ENCODE data around the gene ACSL1.

Gene ACSL1, protein sequence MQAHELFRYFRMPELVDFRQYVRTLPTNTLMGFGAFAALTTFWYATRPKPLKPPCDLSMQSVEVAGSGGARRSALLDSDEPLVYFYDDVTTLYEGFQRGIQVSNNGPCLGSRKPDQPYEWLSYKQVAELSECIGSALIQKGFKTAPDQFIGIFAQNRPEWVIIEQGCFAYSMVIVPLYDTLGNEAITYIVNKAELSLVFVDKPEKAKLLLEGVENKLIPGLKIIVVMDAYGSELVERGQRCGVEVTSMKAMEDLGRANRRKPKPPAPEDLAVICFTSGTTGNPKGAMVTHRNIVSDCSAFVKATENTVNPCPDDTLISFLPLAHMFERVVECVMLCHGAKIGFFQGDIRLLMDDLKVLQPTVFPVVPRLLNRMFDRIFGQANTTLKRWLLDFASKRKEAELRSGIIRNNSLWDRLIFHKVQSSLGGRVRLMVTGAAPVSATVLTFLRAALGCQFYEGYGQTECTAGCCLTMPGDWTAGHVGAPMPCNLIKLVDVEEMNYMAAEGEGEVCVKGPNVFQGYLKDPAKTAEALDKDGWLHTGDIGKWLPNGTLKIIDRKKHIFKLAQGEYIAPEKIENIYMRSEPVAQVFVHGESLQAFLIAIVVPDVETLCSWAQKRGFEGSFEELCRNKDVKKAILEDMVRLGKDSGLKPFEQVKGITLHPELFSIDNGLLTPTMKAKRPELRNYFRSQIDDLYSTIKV

GRCh38 chr4:184825896-184826690 is at the start of gene ACSL1:
Gene ACSL1 (minus strand): TSS chr4:184825968. CDS start chr4:184803514, 22,454 bp downstream.
- DNase-seq = peak; percentile 82

DNA sequence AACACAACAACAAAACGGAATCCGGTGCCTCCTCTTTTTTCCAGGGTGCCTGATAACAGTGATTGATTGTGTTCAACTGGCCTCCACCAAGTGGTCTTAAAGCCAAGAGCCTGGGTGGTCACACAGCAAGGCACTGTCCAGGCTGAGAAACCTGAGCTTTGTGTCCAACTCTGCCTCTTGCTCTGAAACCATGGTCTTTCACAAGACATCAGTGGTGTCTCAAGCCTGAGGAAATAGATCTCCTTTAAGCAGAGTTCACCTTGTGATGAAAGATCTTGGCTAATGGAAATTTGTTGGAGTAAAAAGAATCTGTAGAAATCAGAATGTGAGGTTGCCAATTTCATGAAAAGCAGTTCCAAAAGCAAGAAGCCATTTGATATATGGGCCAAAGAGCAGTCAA is 47.3 kb upstream of the ACSL1 start:
- DNase-seq = no peak

- DNase-seq = no peak
Measured at GRCh38 chr4:184870718-184871117, 45.0 kb upstream of the ACSL1 start.

GRCh38 chr4:184868623-184869022 is 42.9 kb upstream of the ACSL1 start:
- DNase-seq = no peak

- no peak for DNase-seq
Measured at GRCh38 chr4:184863916-184864315, 38.1 kb upstream of the ACSL1 start.

DNA sequence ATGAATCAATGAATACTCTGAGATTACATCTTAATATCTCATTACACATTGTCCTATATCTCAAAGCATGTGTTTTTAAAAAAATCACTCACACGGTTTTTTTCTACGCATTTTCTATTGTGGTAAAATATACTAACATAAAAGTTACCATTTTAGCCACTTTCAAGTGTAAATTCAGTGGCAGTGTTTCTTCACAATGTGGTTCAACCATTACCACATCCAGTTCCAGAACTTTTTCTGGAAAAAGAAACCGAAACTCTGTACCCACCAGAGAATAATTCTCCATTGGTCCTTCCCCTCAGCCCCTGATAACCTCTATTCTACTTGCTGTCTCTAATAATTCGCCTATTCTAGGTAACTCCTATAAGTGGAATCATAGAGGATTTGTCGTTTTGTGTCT is 35.3 kb upstream of the ACSL1 start:
- peak; percentile 18 for DNase-seq

DNA sequence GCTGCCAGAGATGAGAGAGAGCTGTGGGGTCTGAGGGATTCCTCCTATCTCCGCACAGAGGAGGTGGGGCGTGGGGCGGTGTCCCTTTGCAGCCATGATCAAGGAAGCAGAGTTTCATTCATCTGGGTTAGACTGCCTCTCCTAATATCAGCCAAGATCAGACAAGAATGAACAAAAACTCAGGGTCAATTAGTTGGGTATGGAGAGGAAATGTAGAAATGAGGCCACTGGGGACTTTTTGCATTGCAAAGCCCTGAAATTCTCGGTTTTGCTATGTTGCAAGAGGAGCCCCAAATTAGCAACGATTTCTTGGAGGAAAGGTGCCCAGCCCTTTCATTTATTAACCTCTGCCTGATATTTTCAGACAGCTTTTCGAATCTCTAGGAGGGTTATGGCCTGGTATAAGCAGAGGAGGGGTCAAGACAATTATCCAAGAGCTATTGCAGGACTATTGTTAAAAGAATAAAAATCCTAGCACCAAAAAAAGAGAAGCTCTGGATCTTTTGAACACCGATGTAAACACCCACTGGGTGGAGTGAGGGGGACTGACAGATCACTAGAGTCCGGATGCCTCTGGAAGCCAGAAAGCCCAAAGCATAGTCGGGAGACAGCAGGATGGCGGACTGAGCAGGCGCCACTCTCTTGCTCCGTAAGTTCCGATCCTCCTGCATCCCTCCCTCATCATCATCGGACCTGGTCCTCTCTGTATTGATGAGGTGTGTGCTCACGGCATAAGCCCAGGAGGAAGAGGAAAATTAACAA is 34.4 kb upstream of the ACSL1 start:
- DNase-seq = peak; percentile 36

GRCh38 chr4:184857441-184858121 is 31.8 kb upstream of the ACSL1 start:
- DNase-seq = no peak

DNA sequence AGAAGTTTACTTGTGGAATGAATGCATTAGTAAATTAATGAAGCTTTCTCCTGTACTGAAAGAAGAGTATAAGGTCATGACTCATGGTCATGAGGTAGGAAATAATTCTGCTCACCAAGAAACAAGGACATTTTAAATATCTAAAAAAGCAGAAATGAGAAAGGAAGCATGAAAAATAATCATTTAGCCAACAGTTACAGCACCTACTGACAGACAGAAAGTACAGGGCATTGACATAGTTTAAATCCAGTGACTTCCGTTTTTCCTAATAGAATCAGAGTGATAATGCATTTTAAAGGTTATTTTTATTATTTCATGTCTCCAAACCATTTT is 30.5 kb upstream of the ACSL1 start:
- no peak for DNase-seq

- peak; percentile 34 for DNase-seq
Measured at GRCh38 chr4:184854673-184855072, 28.9 kb upstream of the ACSL1 start.

DNA sequence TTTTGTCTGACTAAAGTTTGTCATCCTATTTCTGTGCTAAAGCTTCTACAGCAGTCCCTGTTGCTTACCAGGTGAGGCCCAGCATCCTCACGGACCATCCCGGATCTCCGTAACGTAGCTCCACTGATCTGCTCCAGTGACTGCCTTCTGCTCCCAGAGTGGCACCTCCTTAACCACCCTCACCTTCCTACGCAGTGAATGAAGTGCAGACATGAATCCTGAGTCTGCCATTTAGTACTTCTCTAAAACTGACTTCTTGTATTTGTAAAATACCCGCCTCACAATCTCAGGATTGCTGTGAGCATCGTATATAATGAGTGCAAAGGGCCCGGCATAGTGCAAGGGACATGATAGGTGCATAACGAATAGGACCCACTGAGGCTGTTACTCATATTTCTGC is 27.7 kb upstream of the ACSL1 start:
- no peak for DNase-seq

GRCh38 chr4:184851886-184852285 is 26.1 kb upstream of the ACSL1 start:
- DNase-seq = no peak

GRCh38 chr4:184851200-184851541 is 25.4 kb upstream of the ACSL1 start:
- DNase-seq = peak; percentile 66

GRCh38 chr4:184850431-184851199 is 24.8 kb upstream of the ACSL1 start:
- DNase-seq = peak; percentile 41

DNA sequence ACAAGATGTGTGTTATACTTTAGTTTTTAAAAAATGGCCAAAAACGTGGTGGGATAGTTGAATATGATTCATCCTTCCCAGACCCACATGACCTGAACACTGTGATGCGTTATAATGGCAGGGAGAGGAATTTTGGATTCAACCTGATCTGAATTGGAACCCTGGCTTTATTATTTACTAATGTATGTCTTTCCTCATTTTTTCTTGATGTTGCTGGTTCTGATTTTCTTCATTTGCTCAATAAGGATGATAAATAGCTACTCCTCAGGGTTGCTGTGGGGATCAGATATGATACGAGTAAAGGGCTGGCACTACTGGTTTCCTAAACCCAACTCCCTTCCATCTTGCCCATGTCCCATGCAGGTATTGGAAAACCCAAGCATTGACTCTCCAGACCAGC is 24.2 kb upstream of the ACSL1 start:
- no peak for DNase-seq

DNA sequence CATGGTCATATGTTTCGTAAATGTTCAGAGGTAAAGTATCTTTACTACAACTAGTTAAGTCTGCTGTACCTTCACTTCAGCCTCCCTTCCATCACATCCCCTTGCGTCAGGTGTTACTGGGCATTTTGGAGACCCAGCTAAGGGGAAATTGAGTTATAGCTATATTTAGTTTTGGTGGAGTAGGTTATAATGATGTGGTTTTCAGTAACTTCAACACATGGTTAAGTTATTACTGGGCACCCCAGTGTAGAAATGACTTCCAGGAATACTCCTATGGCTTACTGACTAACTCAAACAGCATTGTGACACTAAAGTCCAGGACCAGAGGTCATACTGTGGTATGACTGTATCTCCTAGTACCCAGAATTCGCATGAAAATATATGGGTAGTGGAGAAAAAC is 23.4 kb upstream of the ACSL1 start:
- peak; percentile 70 for DNase-seq

GRCh38 chr4:184848510-184848909 is 22.7 kb upstream of the ACSL1 start:
- peak; percentile 67 for DNase-seq

DNA sequence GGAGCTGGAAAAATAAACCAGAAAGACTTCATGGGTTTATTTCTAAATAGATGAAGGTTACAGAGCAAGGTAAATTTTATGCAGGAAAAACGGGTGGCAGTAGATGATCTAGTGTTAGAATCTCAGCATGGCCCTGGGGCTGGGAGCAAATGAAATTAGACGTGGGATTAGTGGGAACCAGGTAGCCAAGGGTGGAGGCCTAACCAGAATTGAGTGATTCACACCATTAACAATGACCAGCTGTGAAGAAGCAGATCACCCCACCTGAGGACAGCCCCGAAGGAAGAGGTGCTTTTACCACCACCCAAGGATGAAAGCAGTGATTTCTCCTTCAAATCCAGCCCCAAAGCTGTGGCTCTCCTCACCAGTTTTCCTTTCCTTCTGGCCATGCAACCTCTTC is 20.8 kb upstream of the ACSL1 start:
- no peak for DNase-seq

DNA sequence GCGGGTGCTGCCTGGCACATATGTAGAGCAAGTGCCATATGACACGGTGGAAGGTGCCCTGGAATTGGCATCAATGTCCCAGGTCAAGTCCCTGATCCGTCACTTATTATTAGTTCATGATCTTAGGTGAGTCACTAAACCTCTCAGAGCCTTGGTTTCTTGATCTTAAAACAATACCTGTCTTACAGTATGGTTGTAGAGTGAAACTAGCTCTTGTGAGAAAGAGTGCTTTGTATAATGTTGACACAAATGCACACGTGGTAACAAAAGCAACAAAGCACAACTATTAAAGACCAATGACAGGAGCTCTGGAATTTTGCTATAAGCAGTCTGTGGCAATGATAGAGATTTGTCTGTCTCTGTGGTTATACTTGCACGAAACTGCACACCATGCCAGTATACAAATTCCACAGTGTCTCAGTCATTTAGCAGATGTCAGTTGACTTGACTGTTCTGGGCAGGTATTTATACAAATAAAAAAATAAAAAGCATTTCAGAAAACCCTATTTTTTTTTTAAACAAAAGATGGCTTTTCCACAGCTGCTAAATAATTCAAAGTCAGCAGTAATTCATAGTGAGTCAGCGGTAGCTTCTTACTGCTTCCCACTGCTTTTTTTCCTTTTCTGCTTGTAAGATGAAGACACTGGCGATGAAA is 19.7 kb upstream of the ACSL1 start:
- no peak for DNase-seq

DNA sequence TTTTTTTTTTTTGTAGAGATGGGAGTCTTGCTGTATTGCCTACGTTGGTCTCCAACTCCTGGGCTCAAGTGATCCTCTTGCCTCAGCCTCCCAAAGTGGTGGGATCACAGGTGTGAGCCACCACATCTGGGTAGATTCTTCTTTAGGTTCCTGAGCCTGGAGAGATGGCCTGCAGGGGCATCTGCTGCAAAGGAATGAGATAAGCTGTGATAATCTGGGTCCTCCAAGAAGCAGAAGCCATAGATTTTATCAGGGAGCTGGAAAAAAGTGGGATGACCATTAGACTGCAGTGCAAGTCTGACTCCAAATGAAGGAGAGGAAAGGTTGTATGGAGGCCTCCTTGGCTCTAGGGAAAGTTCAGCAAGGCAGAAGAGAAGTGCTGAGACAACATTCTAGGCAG is 19.0 kb upstream of the ACSL1 start:
- DNase-seq = no peak

DNA sequence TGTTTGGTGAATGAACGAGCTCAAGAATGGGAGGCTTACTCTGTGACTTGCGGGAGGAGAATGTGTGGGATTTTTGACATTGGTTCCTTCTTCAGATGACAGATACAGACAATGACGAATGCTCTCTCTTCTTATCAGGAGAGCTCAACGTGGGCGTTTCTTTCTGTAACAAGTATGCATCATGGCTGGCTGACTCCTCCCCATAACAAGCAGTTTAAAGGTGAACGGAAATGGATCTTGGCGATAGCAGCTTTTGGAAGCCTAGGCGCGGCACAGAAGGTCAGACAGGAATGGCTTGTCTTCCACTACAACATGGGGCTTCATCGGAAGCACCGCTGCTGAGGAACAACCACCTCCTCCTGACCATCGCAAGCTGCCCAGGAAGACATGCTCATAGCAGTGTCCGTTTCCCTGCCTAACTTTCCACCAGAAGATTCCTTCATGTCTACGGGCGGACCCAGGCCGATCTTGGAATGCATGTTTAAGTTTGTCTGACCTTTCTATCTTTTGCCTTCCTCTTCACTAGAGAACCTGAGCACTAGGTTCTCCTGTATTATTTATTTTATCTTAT is 18.3 kb upstream of the ACSL1 start:
- no peak for DNase-seq

Data from activated CD4-positive, alpha-beta T cell treated with anti-CD3 and anti-CD28 coated beads, Interleukin-2, Interleukin-6, amounts not matched to agents 100 ng/mL and 50 ng/mL, durations not matched to agents 16 hours and 8 hours (primary cell).